ENCODE results near the gene TMEM164.
A peak's percentile ranks its signal among the peaks of the same experiment; 100 is the strongest.

TMEM164 gene

DNA sequence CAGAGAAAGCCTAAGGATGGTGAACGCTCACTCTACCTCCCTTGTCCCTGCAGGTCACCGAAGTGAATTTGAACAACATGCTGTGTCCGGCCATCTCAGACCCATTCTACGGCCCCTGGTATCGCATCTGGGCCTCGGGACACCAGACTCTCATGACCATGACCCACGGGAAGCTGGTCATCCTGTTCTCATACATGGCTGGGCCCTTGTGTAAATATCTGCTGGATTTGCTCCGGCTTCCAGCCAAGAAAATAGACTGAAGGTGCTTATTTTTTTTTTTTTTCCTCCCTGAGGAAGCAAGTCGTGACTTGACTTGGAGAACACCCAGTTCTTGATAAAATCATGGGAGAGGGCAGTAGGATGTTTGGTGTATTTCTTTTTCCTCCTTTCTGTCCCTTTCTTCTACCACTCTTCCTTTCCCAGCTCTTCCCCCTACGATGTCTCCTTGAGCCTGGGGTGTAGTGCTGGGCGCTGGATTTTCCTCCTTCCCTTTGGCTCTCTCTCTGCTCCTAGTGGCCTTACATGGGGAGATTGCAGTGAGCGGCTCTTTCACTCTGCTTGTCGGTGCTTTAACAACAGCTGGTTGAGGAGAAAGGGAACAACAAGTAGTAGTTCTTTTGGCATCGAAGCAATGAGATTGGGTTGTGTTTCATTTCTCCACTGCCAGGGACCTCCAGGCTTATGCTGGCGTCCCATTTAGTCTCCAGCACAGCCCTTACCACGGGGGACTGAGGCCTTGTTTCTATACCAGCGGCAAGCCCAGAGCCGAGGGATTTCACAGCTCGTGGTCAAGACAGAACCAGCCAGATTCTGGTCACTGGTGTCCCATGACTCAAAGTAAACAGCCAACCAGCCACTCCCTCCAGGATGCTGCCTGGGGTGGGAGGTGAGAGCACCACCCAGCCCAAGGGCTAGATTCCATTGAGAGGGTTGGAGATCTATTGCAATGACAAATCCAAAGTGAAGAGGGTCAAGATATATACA, 170.6 kb downstream of the TMEM164 start:
- no peak for DNase-seq

GRCh38 chrX:110175146-110175545, 172.2 kb downstream of the TMEM164 start:
- DNase-seq, result no peak

DNA sequence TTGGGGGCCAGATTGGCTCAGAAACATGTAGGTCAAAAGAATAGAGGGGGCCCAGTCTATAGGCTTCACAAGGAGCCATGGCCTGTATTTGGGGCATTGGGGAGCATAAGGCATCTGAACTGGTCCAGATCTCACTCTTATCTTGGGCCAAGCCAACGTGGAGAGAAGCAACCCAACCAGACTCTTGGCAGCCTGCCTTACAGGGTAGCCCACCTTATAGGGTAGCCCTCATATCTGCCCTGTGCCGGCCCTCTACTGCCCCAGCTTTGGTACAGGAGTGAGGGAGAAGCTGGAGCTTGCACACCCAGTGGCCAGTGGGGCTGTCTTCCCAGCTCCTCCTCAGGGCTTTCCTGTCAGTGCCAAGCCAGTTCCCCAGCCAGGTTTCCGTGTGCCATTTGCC, 172.8 kb downstream of the TMEM164 start:
- DNase-seq, result no peak

DNA sequence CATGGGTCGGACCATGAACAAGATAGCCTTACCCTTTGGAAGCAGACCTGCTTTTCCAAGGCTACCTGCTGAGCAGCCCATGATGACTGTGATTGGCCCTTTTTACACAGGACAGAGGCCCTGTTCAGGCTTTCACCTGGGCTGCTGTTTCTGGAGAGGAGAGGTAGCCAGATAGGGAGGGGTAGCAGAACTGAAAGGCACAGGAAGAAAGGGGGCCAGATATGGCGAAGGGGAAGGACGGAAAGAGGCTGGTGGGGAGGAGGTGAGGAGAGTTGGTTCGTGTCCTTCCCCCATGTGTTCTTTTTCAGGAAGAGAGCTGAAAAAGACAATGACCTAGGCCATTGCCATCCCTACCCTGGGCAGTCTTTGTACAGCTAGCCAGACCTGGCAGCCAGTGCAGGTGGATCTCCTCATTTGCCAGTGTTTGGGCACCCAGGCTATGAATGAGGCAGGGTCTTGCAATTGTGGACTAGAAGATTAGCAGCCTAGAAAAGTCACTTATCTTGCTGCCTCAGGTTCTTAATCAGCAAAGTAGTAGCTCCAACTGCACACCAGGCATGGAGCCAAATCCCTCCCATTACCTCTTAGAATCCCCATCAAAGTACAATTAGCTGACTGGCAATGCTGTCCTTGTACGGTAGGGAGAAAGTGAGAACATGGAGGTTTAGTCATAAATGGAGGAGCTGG, 175.4 kb downstream of the TMEM164 start:
- no peak for DNase-seq

DNA sequence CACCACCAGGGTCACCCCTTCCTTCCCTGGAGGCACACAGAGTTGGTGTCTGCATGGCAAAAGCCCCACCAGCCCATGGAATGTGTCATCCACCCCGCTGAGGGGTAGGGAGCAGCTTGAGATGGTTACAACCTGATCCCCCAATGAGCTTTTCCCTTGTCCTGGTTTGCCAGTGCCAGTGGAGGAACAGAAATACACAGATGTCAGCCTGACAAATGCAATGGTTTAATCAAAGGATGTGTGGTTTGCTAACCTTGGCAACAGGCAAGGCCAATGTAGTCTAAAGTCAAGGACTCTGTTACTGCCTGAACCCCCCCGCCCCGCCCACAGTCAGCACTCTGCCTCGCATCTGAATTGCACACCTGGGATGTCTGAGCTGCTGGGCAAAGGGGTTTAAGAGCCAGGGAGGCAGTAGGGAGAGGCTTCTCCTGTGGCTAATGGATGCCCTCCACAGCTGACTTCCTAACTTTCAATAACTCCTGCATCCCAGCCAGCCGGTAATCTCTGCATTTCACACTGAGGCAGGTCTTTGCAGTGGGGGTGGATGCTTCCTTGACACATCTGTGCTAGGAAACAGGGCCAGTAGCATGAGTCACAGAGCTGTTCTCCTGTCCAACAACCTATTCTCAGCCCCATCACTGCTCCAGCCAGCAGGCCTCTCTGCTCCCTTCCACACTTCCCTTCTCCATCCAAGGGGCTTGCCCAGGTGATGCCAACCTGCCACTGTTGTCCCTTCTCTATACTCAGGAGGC, 177.4 kb downstream of the TMEM164 start:
- DNase-seq, result no peak

- no peak for DNase-seq
Measured at GRCh38 chrX:110180928-110181310, 178.0 kb downstream of the TMEM164 start.

DNA sequence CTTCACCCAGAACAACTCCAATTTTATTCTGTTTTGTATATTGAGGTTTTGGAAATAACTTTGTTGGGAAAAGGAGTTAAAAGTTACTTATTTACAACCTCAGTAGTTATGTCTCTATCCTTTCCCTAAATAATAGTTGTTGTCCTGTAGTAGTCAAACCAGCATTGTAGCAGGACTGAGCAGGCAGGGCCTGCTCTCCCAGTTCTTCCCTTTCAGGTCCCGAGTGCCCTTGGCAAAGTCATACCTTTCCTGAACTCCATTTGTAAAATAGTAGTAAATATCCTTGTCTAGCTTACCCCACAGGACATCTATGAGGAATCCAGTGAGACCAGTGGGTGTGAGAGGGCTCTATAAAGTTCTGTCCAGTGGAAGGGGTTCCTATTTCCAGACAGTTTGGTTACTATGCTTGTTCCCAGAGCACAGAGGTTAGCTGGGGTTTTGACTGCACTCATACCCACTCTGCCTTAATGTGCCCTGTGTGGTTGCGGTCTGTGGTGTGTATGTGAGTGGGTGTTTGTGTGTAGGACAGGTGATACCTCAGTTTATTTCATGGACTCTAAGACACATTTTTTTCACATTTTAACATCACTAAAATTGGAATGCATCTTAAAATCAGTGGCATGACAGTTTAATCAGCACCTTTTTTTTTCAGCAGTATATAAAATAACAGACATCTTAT, 178.7 kb downstream of the TMEM164 start:
- DNase-seq, result no peak

DNA sequence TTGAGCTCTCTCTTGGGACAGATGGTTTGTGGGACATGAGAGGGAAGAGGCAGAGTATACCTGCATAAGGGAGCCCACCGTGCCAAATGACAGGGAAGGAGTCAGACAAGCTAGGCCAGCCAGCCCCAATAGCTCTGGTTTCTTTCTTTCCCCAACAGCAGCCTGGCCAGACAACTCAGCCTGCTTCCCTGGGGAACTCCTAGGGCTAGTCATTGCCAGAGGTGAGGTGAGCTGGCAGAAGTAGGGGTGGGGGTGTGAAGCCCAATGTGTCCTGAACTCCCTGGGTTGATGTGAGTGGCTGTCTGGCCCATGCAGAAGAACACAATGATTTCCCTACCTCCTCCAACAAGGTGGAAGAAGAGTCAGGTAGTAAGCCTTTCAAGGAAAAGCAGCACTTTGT, 179.4 kb downstream of the TMEM164 start:
- DNase-seq, result no peak

GRCh38 chrX:110182865-110183264, 180.0 kb downstream of the TMEM164 start:
- DNase-seq, result no peak

GRCh38 chrX:110183314-110183713, 180.4 kb downstream of the TMEM164 start:
- no peak for DNase-seq

DNA sequence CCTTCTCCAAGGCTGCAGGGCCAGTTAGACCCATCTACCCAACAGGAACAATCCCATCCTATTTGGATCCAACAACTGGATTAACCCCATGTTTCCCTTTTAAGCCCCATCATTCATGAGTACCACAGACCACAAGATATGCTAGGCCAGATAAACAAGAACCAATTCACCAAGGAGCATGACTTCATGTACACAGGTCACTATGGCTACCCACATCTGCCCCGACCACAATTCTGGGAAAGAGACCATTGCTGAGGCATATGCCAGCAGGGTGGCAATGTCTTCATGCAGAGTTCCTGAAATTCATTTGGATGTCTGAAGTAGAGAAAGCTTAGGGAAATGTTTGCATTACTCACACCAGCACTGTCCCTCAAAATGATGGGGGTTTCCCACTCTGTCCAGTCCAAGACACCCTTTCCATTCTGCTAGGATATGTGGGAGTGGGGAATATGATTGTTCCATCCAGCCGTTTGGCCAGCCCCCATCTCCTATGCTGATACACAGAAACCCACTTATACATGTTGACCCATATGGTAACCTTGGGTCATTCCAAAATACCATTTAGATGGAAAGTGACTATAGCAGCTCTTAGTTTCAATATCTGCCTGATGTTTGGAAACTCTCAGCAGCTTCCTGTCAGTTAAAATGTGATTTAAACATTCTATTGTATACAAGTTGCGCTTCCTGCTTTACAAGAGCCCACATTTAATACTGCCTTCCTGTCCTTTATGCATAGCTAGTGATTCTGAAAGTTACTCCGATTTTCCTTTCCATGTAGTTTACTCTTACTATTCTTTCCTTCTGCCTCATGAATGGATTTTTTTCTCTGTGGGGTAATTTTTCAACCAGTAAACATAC, 186.0 kb downstream of the TMEM164 start:
- DNase-seq, result peak; percentile 1

- DNase-seq, result no peak
Measured at GRCh38 chrX:110192516-110192915, 189.6 kb downstream of the TMEM164 start.

DNA sequence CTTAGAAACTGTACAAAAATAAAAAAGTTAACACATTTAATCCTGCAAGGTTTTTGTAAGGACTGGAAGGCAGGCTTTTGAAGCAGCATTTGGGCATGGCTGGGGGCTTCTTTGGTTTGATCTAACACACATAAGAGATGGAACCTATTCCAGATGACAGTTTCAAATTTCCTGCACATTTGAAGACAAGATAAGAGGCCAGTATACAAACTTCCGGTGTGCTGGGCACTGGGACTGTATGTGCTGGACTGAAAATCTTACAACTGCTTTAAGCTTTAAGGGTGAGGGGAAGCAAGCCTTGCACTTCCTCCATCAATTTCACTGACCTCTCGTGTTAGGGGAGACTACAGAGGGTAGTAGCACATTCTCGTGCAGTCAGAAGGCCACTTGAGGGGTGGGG, 192.1 kb downstream of the TMEM164 start:
- no peak for DNase-seq

GRCh38 chrX:110201799-110202198, 198.9 kb downstream of the TMEM164 start:
- DNase-seq, result no peak

GRCh38 chrX:110204986-110205385, 202.1 kb downstream of the TMEM164 start:
- no peak for DNase-seq

DNA sequence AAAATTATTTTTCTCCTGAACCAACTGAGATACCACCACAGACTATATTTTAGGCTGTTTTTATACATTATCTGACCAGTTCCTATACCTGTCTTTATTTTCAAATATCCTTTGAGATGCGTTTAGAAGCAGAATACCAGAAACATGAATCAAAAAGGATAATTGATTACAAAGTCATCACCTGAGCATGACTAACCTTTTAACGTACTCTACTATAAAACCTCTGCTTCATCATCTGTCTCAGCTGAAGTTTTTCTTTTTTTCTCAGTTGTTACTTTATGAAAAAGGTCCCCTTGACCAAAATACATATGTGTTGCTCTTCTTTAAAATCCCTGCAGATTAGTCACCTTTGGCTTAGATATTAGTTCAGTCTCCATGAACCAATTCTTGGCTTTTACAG, 205.2 kb downstream of the TMEM164 start:
- DNase-seq, result no peak

GRCh38 chrX:110210417-110211139, 207.7 kb downstream of the TMEM164 start:
- DNase-seq, result no peak

DNA sequence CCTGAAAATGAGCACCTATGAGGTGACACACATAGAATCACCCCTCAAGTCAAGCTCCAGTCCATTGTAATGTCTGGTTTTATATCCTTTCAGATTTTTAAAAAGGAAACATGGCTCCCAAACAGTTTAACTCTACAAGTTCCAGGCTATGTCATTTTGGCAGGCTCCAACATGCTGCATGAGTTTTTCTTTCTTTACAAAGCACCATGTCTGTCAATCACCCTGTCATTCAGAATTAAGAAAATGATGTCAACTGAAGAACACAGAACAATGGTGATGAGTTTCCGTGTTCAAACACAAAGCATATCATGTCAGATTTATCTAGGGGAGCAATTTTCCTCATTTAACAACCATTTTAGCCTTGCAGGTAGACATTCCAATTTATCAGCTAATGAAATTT, 208.4 kb downstream of the TMEM164 start:
- DNase-seq, result no peak

DNA sequence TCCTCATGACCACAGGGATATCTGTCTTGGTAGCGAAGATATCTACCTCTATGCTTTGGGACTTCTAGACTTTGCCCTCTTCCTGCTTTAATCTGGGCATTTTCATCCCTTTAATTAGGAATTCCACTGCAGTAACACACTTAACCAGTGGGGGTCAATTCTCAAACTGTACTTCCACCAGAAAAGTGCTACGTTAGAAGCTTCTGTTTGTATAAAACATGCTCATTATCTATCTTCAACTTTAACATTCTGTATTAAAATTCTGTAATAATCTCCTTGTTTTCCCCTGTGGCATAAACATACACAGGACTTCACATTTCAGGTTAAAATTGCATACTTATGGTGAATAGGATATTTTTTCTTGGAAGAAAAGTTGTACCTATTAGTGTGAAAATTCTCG, 209.4 kb downstream of the TMEM164 start:
- no peak for DNase-seq

DNA sequence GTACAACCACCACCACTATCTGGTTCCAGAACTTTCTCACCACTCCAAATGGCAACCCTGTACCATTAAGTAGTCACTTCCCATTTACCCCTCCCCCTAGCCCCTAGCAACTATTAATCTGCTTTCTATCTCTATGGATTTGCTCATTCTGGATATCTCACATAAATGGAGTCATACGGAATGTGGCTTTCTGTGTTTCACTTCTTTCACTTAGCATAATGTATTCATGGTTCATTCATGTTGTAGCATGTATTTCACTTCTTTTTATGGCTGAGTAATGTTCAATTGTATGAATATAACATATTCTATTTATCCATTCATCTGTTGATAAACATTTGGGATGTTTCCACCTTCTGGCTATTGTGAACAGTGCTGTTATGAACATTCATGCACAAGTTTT, 210.3 kb downstream of the TMEM164 start:
- no peak for DNase-seq

- no peak for DNase-seq
Measured at GRCh38 chrX:110214684-110215083, 211.8 kb downstream of the TMEM164 start.

Measured in CD4-positive, alpha-beta T cell treated with Interleukin-10 for 1 hour (primary cell).